Measurements from ENCODE around the gene TMIGD2. TPM values are rescaled to one million over a fixed set of nuclear protein-coding genes. Genes with fewer than 3 reads are reported as not detected.

TMIGD2 gene
- total and polyA plus RNA-seq, 2 experiments from 2014 or later = not detected

GRCh38 chr19:4266253-4267000 lies 35.8 kb downstream of the TMIGD2 start:
- no peaks in the 10 kb centered on the region for H3K36me3 ChIP-seq (replicated peaks; ENCODE audit: insufficient read depth, low read depth)
- DNase-seq (ENCODE audit: low spot score) = no peak
- no peaks in the 10 kb centered on the region for H4K20me1 ChIP-seq (ENCODE audit: insufficient read depth, poor library complexity, severe bottlenecking)
- no peaks in the 10 kb centered on the region for H3K79me2 ChIP-seq
- no peaks in the 10 kb centered on the region for H3K9me2 ChIP-seq (replicated peaks; ENCODE audit: insufficient read depth)
- H3K4me2 ChIP-seq = no peak overlapping the region
- H3K9me3 ChIP-seq (ENCODE audit: low read depth) = no peaks in the 10 kb centered on the region
- WGBS (ENCODE audit: low lambda C conversion rate, missing lambda C conversion rate) = 94% methylated on average over 18 of the region's 18 CpGs
- H3K4me1 ChIP-seq (ENCODE audit: insufficient read depth) = no peaks in the 10 kb centered on the region
- no peak overlapping the region for H3K4me3 ChIP-seq
- no peak overlapping the region for H2AFZ ChIP-seq
- no peak overlapping the region for H3K27ac ChIP-seq
- H3K27me3 ChIP-seq = no peaks in the 10 kb centered on the region
- TF ChIP-seq EZH2 (IDR thresholded peaks at IDR 0.05; ENCODE audit: borderline replicate concordance) (no peak), EZH2phosphoT487 (IDR thresholded peaks at IDR 0.05; ENCODE audit: low read depth, severe bottlenecking, unreplicated experiment) (no peak), CTCF (IDR thresholded peaks at IDR 0.05; ENCODE audit: poor library complexity) (no peak)

GRCh38 chr19:4264812-4265211 lies 37.4 kb downstream of the TMIGD2 start:
- no peaks in the 10 kb centered on the region for H4K20me1 ChIP-seq (ENCODE audit: insufficient read depth, poor library complexity, severe bottlenecking)
- H3K9me3 ChIP-seq (ENCODE audit: low read depth) = no peaks in the 10 kb centered on the region
- WGBS (ENCODE audit: low lambda C conversion rate, missing lambda C conversion rate) = 91% methylated on average over 4 of the region's 4 CpGs
- H2AFZ ChIP-seq = no peak overlapping the region
- H3K4me1 ChIP-seq (ENCODE audit: insufficient read depth) = no peaks in the 10 kb centered on the region
- TF ChIP-seq EZH2phosphoT487 (IDR thresholded peaks at IDR 0.05; ENCODE audit: low read depth, severe bottlenecking, unreplicated experiment) (no peak), EZH2 (IDR thresholded peaks at IDR 0.05; ENCODE audit: borderline replicate concordance) (no peak), CTCF (IDR thresholded peaks at IDR 0.05; ENCODE audit: poor library complexity) (no peak)
- no peaks in the 10 kb centered on the region for H3K27me3 ChIP-seq
- no peaks in the 10 kb centered on the region for H3K79me2 ChIP-seq
- H3K4me2 ChIP-seq = no peak overlapping the region
- no peaks in the 10 kb centered on the region for H3K9me2 ChIP-seq (replicated peaks; ENCODE audit: insufficient read depth)
- H3K4me3 ChIP-seq = no peak overlapping the region
- no peak for DNase-seq (ENCODE audit: low spot score)
- no peak overlapping the region for H3K27ac ChIP-seq
- H3K36me3 ChIP-seq (replicated peaks; ENCODE audit: insufficient read depth, low read depth) = no peaks in the 10 kb centered on the region

GRCh38 chr19:4260613-4261191 lies 41.5 kb downstream of the TMIGD2 start:
- Histone ChIP-seq H2AFZ (no peak overlapping the region), H4K20me1 (ENCODE audit: insufficient read depth, poor library complexity, severe bottlenecking) (no peaks in the 10 kb centered on the region), H3K9me2 (replicated peaks; ENCODE audit: insufficient read depth) (no peaks in the 10 kb centered on the region), H3K79me2 (no peaks in the 10 kb centered on the region), H3K4me2 (no peak overlapping the region), H3K9me3 (ENCODE audit: low read depth) (no peaks in the 10 kb centered on the region), H3K27ac (no peak overlapping the region), H3K27me3 (no peaks in the 10 kb centered on the region), H3K4me1 (ENCODE audit: insufficient read depth) (no peaks in the 10 kb centered on the region), H3K36me3 (replicated peaks; ENCODE audit: insufficient read depth, low read depth) (no peaks in the 10 kb centered on the region), H3K4me3 (no peak overlapping the region)
- DNase-seq (ENCODE audit: low spot score) = no peak
- TF ChIP-seq CTCF (IDR thresholded peaks at IDR 0.05; ENCODE audit: poor library complexity) (no peak), EZH2phosphoT487 (IDR thresholded peaks at IDR 0.05; ENCODE audit: low read depth, severe bottlenecking, unreplicated experiment) (no peak), EZH2 (IDR thresholded peaks at IDR 0.05; ENCODE audit: borderline replicate concordance) (no peak)
- WGBS (ENCODE audit: low lambda C conversion rate, missing lambda C conversion rate) = 97% methylated on average over 11 of the region's 11 CpGs
